IMR-90 (cell line): Measurements from ENCODE around the gene ZNF608. TPM values are rescaled to one million over a fixed set of nuclear protein-coding genes. Genes with fewer than 3 reads are reported as not detected.

Source experiments
- ATAC-seq: fragments of 200-7000 bp; cut with Tn5 transposase; 2 replicates; pipeline ENCODE4 v1.9.1; 2020; ENCODE audit warnings: low read depth, mild to moderate bottlenecking, moderate library complexity
- BruUV-seq: library from RNA; stranded (reverse); fragments of 400-500 nt; replicated peaks from 2 replicates; lab custom pipeline; 2021; lab: Mats Ljungman, UMichigan
- CTCF ChIA-PET: fragments of 300-600 bp; formaldehyde crosslinking; extraction: SDS; loops from one replicate; lab custom pipeline; 2021; ENCODE audit warnings: antibody characterized with exemption; lab: Yijun Ruan, JAX
- POLR2A ChIA-PET: fragments of 300-600 bp; sonication (Branson Sonifier 250); formaldehyde crosslinking; loops from one replicate; lab custom pipeline; 2022; ENCODE audit warnings: antibody characterized with exemption; ENCODE audit not compliant: unreplicated experiment; lab: Charles Lee
- DNase-seq: peaks from one replicate; pipeline ENCODE4 v3.0.0; 2013
- H2AFZ ChIP-seq: replicated peaks from 2 replicates; pipeline ENCODE3; 2013; ENCODE audit warnings: low read length, mild to moderate bottlenecking; ENCODE audit not compliant: poor library complexity
- H2AK5ac ChIP-seq: 2 replicates; pipeline ENCODE4 v1.6.1; 2013; ENCODE audit warnings: low read depth, low read length, inconsistent platforms
- H2AK9ac ChIP-seq: replicated peaks from 2 replicates; pipeline ENCODE3; 2013; ENCODE audit warnings: mild to moderate bottlenecking, low read depth, low read length, moderate library complexity; ENCODE audit not compliant: poor library complexity
- H2BK120ac ChIP-seq: 2 replicates; pipeline ENCODE4 v1.6.1; 2013; ENCODE audit warnings: low read depth, low read length, inconsistent platforms
- H2BK15ac ChIP-seq: 3 replicates; pipeline ENCODE4 v1.6.1; 2013; ENCODE audit warnings: low read depth, low read length, inconsistent platforms
- H2BK20ac ChIP-seq: 2 replicates; pipeline ENCODE4 v1.6.1; 2013; ENCODE audit warnings: low read depth, mild to moderate bottlenecking, inconsistent platforms, low read length, moderate library complexity
- H2BK5ac ChIP-seq: 2 replicates; pipeline ENCODE4 v1.6.1; 2013; ENCODE audit warnings: mild to moderate bottlenecking, low read depth, low read length, inconsistent platforms; ENCODE audit not compliant: poor library complexity, severe bottlenecking
- H3K14ac ChIP-seq: replicated peaks from 2 replicates; pipeline ENCODE4 v1.6.1; 2013; ENCODE audit warnings: low read depth, low read length, inconsistent platforms
- H3K18ac ChIP-seq: 2 replicates; pipeline ENCODE4 v1.6.1; 2013; ENCODE audit warnings: low read depth, low read length, control low read depth
- H3K23ac ChIP-seq: 2 replicates; pipeline ENCODE4 v1.6.1; 2013; ENCODE audit warnings: low read depth, low read length, inconsistent platforms
- H3K27ac ChIP-seq: 2 replicates; pipeline ENCODE4 v1.5.1; 2013; ENCODE audit warnings: mild to moderate bottlenecking, control low read depth, low read length; ENCODE audit not compliant: insufficient read depth
- H3K27me3 ChIP-seq: 2 replicates; pipeline ENCODE4 v1.6.1; 2013; ENCODE audit warnings: low read length; ENCODE audit not compliant: control insufficient read depth, insufficient read depth
- H3K36me3 ChIP-seq: 2 replicates; pipeline ENCODE4 v1.6.1; 2013; ENCODE audit warnings: low read length, mixed read lengths; ENCODE audit not compliant: control insufficient read depth, insufficient read depth
- H3K4ac ChIP-seq: 2 replicates; pipeline ENCODE4 v1.6.1; 2013; ENCODE audit warnings: low read depth, low read length, inconsistent platforms
- H3K4me1 ChIP-seq: 2 replicates; pipeline ENCODE4 v1.6.1; 2013; ENCODE audit warnings: low read length, mixed read lengths; ENCODE audit not compliant: control insufficient read depth, insufficient read depth
- H3K4me2 ChIP-seq: 2 replicates; pipeline ENCODE4 v1.6.1; 2013; ENCODE audit warnings: low read depth, mild to moderate bottlenecking, control low read depth, low read length, moderate library complexity
- H3K4me3 ChIP-seq: 2 replicates; pipeline ENCODE4 v1.5.1; 2013; ENCODE audit warnings: low read depth, mild to moderate bottlenecking, control low read depth, low read length, moderate library complexity; ENCODE audit not compliant: insufficient read depth
- H3K56ac ChIP-seq: 2 replicates; pipeline ENCODE4 v1.6.1; 2013; ENCODE audit warnings: low read length, inconsistent platforms; ENCODE audit not compliant: insufficient read depth; ENCODE audit errors: extremely low read depth
- H3K79me1 ChIP-seq, 2 experiments: 2 replicates each; pipeline ENCODE4 v1.6.1; 2013; ENCODE audit warnings: low read length in 2 of 2, inconsistent platforms in 1 of 2, low read depth in 1 of 2
- H3K9ac ChIP-seq: 2 replicates; pipeline ENCODE4 v1.6.1; 2013; ENCODE audit warnings: low read depth, low read length, control low read depth
- H3K9me1 ChIP-seq: 2 replicates; pipeline ENCODE4 v1.6.1; 2013; ENCODE audit warnings: low read length, inconsistent platforms; ENCODE audit not compliant: insufficient read depth
- H3K9me3 ChIP-seq: 2 replicates; pipeline ENCODE4 v1.6.1; 2013; ENCODE audit warnings: low read length; ENCODE audit not compliant: control insufficient read depth, insufficient read depth
- H4K20me1 ChIP-seq: 2 replicates; pipeline ENCODE4 v1.6.1; 2013; ENCODE audit warnings: low read length, inconsistent platforms; ENCODE audit not compliant: insufficient read depth
- H4K5ac ChIP-seq: 2 replicates; pipeline ENCODE4 v1.6.1; 2013; ENCODE audit warnings: mild to moderate bottlenecking, low read depth, low read length, control low read depth
- H4K8ac ChIP-seq, 2 experiments: 2 replicates each; pipeline ENCODE4 v1.6.1; 2013; ENCODE audit warnings: low read depth in 2 of 2, low read length in 2 of 2, control low read depth in 1 of 2, inconsistent platforms in 1 of 2
- H4K91ac ChIP-seq: 2 replicates; pipeline ENCODE4 v1.6.1; 2013; ENCODE audit warnings: low read depth, low read length, inconsistent platforms; ENCODE audit not compliant: insufficient read depth
- CEBPB ChIP-seq: IDR thresholded peaks from 2 replicates; pipeline ENCODE4 v1.6.1; 2012; ENCODE audit warnings: low read depth, low read length, improper control_type of control experiment
- CHD1 ChIP-seq: IDR thresholded peaks from 2 replicates; pipeline ENCODE4 v1.6.1; 2012; ENCODE audit warnings: low read depth, low read length, improper control_type of control experiment
- FOS ChIP-seq: fragments of 150-350 bp; IDR thresholded peaks from 2 replicates; pipeline ENCODE4 v1.6.1; 2016; ENCODE audit warnings: low read depth, low read length
- MAFK ChIP-seq: IDR thresholded peaks from 2 replicates; pipeline ENCODE4 v1.6.1; 2012; ENCODE audit warnings: low read depth, low read length, improper control_type of control experiment
- MAZ ChIP-seq: IDR thresholded peaks from 2 replicates; pipeline ENCODE4 v1.6.1; 2012; ENCODE audit warnings: low read depth, mild to moderate bottlenecking, low read length, improper control_type of control experiment, moderate library complexity, borderline replicate concordance
- POLR2A ChIP-seq: IDR thresholded peaks from 2 replicates; pipeline ENCODE4 v1.6.1; 2012; ENCODE audit warnings: mild to moderate bottlenecking, low read depth, low read length
- RAD21 ChIP-seq: IDR thresholded peaks from 2 replicates; pipeline ENCODE4 v1.6.1; 2012; ENCODE audit warnings: low read length, improper control_type of control experiment
- SMC3 ChIP-seq: fragments of 150-350 bp; IDR thresholded peaks from 2 replicates; pipeline ENCODE4 v1.6.1; 2016; ENCODE audit warnings: low read depth, mild to moderate bottlenecking, antibody characterized with exemption, low read length, moderate library complexity
- WGBS, 2 experiments: methylation state at CpG; one replicate each; pipeline versions ENCODE4 v1.1.5 to v1.1.7; 2013; ENCODE audit warnings: missing lambda C conversion rate in 2 of 2; ENCODE audit not compliant: insufficient read length in 1 of 2; ENCODE audit errors: extremely low coverage in 2 of 2; 5-methylcytosine and 5-hydroxymethylcytosine counted together
- dilution Hi-C: fragments of 300-500 bp; cut with HindIII; formaldehyde crosslinking; loops from one replicate; pipeline ENCODE4 v1.14.3; 2018; ENCODE audit warnings: low sequenced_read_pairs; ENCODE audit not compliant: unreplicated experiment
- in situ Hi-C: fragments of 300-500 bp; cut with MboI; formaldehyde crosslinking; loops from 3 replicates; pipeline ENCODE4 v1.14.3; 2019; ENCODE audit warnings: low sequenced_read_pairs, inconsistent platforms, mixed read lengths
- intact Hi-C: fragments of 100-400 bp; cut with micrococcal nuclease; formaldehyde crosslinking; loops from 2 replicates; pipeline ENCODE4 v1.10.0; 2022
- polyA plus RNA-seq, 3 experiments: library from polyadenylated mRNA; depleted of rRNA; stranded (reverse); fragments of >200 nt; gene quantifications; 2 replicates each; pipeline ENCODE4 v1.2.3, GENCODE V29; 2012; ENCODE audit warnings: low replicate concordance in 1 of 3
- total RNA-seq: library from RNA; depleted of rRNA; stranded (reverse); fragments of >200 nt; gene quantifications from 2 replicates; pipeline ENCODE4 v1.2.3, GENCODE V29; 2012
- TF ChIP-seq, protein P1 (sequence below): fragments of 150-350 bp; IDR thresholded peaks from 2 replicates; pipeline ENCODE4 v1.6.1; 2017; ENCODE audit warnings: mild to moderate bottlenecking, antibody characterized with exemption, low read length, low read depth
- TF ChIP-seq, protein P2 (sequence below): conservative IDR thresholded peaks from 2 replicates; pipeline ENCODE4 v1.5.1; 2012; ENCODE audit warnings: mild to moderate bottlenecking, low read depth, low read length, improper control_type of control experiment
- TF ChIP-seq, protein P3 (sequence below): fragments of 150-350 bp; IDR thresholded peaks from 2 replicates; pipeline ENCODE4 v1.6.1; 2016; ENCODE audit warnings: low read depth, mild to moderate bottlenecking, low read length, moderate library complexity, borderline replicate concordance

ZNF608 gene
- total and polyA plus RNA-seq, 2 of the 4 experiments (the other 2 are of a cell fraction) = 9.8 to 15.1 TPM

GRCh38 chr5:124728968-124729332 is 17.5 kb downstream of the ZNF608 start:
- Histone ChIP-seq H3K14ac (no peak overlapping the region), H3K4me2 (no peak overlapping the region), H3K18ac (peak overlapping the region; percentile 5; the same call in 1 of the 2 replicates), H3K27me3 (no peaks in the 10 kb centered on the region; the same call in 1 of the 2 replicates), H3K4me3 (no peak overlapping the region), H2BK120ac (0 out of 2 replicates have a peak overlapping the region, but pooled peaks have one; percentile 29), H4K20me1 (peaks cover 12% of the 10 kb centered on the region; the same call in 1 of the 2 replicates), H2AK9ac (no peak overlapping the region), H2BK20ac (peak overlapping the region; percentile 3; the same call in 1 of the 2 replicates), H2AK5ac (peak overlapping the region; percentile 23), H3K79me1 (peaks cover 24 to 42% of the 10 kb centered on the region in 2 experiments), H3K9me1 (peaks cover 4% of the 10 kb centered on the region; the same call in 1 of the 2 replicates), H2AFZ (no peak overlapping the region), H3K23ac (peak overlapping the region; percentile 62; the same call in 1 of the 2 replicates), H3K9me3 (no peaks in the 10 kb centered on the region), H4K91ac (no peak overlapping the region), H4K5ac (no peak overlapping the region), H2BK5ac (no peak overlapping the region), H3K4me1 (peaks cover 6% of the 10 kb centered on the region; the same call in 1 of the 2 replicates), H3K36me3 (peaks cover 3% of the 10 kb centered on the region; the same call in 1 of the 2 replicates), H3K4ac (peak overlapping the region; percentile 47), H2BK15ac (0 out of 3 replicates have a peak overlapping the region, but pooled peaks have one; percentile 67), H3K56ac (no peak overlapping the region), H3K9ac (no peak overlapping the region), H3K27ac (no peak overlapping the region), H4K8ac (no peak overlapping the region)
- ATAC-seq = no peak
- TF ChIP-seq POLR2A (no peak), MAZ (no peak), MAFK (no peak), RAD21 (no peak), FOS (no peak), CEBPB (no peak), CHD1 (no peak), SMC3 (no peak)
- TF ChIP-seq, protein P1, sequence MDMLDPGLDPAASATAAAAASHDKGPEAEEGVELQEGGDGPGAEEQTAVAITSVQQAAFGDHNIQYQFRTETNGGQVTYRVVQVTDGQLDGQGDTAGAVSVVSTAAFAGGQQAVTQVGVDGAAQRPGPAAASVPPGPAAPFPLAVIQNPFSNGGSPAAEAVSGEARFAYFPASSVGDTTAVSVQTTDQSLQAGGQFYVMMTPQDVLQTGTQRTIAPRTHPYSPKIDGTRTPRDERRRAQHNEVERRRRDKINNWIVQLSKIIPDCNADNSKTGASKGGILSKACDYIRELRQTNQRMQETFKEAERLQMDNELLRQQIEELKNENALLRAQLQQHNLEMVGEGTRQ = no peak
- TF ChIP-seq, protein P2, sequence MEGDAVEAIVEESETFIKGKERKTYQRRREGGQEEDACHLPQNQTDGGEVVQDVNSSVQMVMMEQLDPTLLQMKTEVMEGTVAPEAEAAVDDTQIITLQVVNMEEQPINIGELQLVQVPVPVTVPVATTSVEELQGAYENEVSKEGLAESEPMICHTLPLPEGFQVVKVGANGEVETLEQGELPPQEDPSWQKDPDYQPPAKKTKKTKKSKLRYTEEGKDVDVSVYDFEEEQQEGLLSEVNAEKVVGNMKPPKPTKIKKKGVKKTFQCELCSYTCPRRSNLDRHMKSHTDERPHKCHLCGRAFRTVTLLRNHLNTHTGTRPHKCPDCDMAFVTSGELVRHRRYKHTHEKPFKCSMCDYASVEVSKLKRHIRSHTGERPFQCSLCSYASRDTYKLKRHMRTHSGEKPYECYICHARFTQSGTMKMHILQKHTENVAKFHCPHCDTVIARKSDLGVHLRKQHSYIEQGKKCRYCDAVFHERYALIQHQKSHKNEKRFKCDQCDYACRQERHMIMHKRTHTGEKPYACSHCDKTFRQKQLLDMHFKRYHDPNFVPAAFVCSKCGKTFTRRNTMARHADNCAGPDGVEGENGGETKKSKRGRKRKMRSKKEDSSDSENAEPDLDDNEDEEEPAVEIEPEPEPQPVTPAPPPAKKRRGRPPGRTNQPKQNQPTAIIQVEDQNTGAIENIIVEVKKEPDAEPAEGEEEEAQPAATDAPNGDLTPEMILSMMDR = no peak
- TF ChIP-seq, protein P3, sequence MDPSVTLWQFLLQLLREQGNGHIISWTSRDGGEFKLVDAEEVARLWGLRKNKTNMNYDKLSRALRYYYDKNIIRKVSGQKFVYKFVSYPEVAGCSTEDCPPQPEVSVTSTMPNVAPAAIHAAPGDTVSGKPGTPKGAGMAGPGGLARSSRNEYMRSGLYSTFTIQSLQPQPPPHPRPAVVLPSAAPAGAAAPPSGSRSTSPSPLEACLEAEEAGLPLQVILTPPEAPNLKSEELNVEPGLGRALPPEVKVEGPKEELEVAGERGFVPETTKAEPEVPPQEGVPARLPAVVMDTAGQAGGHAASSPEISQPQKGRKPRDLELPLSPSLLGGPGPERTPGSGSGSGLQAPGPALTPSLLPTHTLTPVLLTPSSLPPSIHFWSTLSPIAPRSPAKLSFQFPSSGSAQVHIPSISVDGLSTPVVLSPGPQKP = no peak
- no CpG with 5 or more reads among the region's 5 CpGs for WGBS, 2 experiments
- BruUV-seq = no TSS peak
- intact Hi-C loops (no loop called here), dilution Hi-C loops (no loop called here), in situ Hi-C loops (no loop called here)
- CTCF ChIA-PET = no interaction called here
- DNase-seq = no peak
- POLR2A ChIA-PET = no interaction called here
